Mucosa of rectum (tissue), 2 donors: ENCODE data around the gene SPAG5.

Experiments
- H3K27ac ChIP-seq, 2 donors: one replicate each; pipeline ENCODE4 v1.7.0; 2013; ENCODE audit warnings: inconsistent platforms in 2 of 2, low read depth in 2 of 2, low read length in 2 of 2
- H3K27me3 ChIP-seq, 2 donors: one replicate each; pipeline ENCODE4 v1.7.0; 2013; ENCODE audit warnings: low read length in 2 of 2; ENCODE audit not compliant: control insufficient read depth in 2 of 2, insufficient read depth in 2 of 2
- H3K36me3 ChIP-seq, 2 donors: one replicate each; pipeline ENCODE4 v1.7.0; 2013; ENCODE audit warnings: low read length in 2 of 2; ENCODE audit not compliant: control insufficient read depth in 2 of 2, insufficient read depth in 2 of 2
- H3K4me1 ChIP-seq, 2 donors: one replicate each; pipeline ENCODE4 v1.7.0; 2013; ENCODE audit warnings: low read length in 2 of 2, mild to moderate bottlenecking in 1 of 2; ENCODE audit not compliant: control insufficient read depth in 2 of 2, insufficient read depth in 2 of 2
- H3K4me3 ChIP-seq, 2 donors: one replicate each; pipeline ENCODE4 v1.7.0; 2013; ENCODE audit warnings: low read length in 2 of 2
- H3K9ac ChIP-seq, 2 donors: one replicate each; pipeline ENCODE4 v1.7.0; 2013; ENCODE audit warnings: low read length in 2 of 2, low read depth in 1 of 2, mild to moderate bottlenecking in 1 of 2
- H3K9me3 ChIP-seq, 2 donors: one replicate each; pipeline ENCODE4 v1.7.0; 2013; ENCODE audit warnings: low read length in 2 of 2; ENCODE audit not compliant: control insufficient read depth in 2 of 2
- donor health status: healthy.
- donor health status: Normal muscosa, but diverticular disease.

SPAG5 gene

DNA sequence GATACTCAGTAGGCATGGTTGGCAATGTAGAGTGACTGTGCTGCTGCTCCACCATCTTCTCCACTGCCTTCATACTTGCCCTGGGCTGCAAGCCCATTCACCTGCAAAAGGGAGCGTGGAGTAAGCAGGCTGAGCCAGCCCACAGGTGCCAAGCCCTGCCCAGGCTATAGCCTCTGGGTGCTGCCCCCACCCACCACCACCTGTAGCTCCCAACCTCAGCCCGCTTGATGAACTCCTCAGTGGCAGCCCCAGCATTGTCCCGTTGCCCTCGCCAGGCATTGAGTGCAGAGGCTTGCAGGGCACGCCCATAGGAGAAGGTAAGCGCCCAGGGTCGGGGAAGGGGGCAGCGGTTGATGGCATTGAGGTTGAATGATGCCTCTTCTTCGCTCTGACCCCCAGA is 25.3 kb downstream of the SPAG5 start:
- H3K9ac ChIP-seq: no peak overlapping the region
- H3K27me3 ChIP-seq: no peaks in the 10 kb centered on the region
- H3K4me3 ChIP-seq: no peak overlapping the region
- no peaks in the 10 kb centered on the region for H3K9me3 ChIP-seq
- no peak overlapping the region for H3K27ac ChIP-seq
- H3K36me3 ChIP-seq: peaks cover 0 to 4% of the 10 kb centered on the region in 2 donors
- peaks cover 20 to 22% of the 10 kb centered on the region in 2 donors for H3K4me1 ChIP-seq

DNA sequence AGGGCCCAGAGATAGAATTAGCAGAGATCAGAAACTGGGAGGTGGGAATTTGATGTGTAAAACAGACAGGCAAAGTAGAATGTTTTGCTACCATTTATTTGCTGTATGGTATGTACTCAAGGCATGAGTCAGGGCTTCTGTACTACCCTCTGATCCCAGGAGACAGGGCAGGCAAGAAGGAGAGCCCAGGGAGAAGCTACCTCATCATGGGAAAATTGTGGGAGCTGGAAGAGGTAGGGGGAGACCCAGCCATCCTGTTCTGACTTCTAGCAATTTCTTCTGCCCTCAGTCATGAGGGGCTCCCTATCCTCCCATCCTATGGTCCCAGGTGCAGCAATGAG is 25.8 kb downstream of the SPAG5 start:
- H3K4me1 ChIP-seq: peaks cover 20 to 22% of the 10 kb centered on the region in 2 donors
- H3K4me3 ChIP-seq: no peak overlapping the region
- no peaks in the 10 kb centered on the region for H3K36me3 ChIP-seq
- no peak overlapping the region for H3K9ac ChIP-seq
- no peaks in the 10 kb centered on the region for H3K9me3 ChIP-seq
- no peak overlapping the region for H3K27ac ChIP-seq
- H3K27me3 ChIP-seq: no peaks in the 10 kb centered on the region

DNA sequence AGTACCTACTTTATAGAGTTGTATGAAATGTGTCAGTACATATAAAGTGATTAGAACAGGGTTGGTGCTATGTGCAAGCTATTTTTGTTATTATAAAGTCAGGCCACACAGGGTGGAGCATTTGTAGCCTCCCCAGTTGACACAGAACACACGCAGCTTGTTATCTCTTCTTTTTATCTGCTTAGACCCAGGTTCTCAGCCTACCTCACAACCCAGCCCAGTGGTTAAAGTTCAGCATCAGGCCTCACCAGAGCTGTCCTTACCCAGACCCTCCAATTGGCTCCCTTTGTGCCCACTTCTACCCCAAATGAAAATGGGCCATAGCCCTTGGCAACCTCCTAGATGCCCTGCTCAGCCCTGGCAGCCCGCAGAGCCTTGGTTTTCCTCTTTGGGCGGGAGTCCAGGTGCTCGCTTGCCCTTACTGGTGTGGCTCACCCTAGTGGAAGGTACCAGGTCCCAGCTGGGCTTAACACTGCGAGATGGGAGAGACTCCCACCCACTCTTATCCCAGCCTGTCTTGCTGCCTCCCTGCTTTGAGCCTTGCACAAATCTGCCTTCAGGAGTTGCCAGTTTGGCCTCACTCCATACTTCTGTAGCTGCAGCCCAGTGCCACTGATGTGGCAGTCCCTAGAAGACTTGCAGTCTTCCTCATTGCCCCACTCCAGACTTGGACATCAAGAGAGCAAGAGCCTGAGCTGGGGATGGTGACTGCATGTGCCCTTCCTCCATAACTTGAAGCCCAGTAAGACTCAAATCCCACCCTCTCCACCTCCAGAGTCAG is 26.4 kb downstream of the SPAG5 start:
- peak overlapping the region in 1 of 2 donors; percentile 85 for H3K4me3 ChIP-seq
- H3K27me3 ChIP-seq: no peaks in the 10 kb centered on the region
- H3K9ac ChIP-seq: peak overlapping the region in 1 of 2 donors; percentile 95
- H3K4me1 ChIP-seq: peaks cover 20 to 22% of the 10 kb centered on the region in 2 donors
- peak overlapping the region; percentile 81 to 83 for H3K27ac ChIP-seq
- H3K36me3 ChIP-seq: no peaks in the 10 kb centered on the region
- H3K9me3 ChIP-seq: no peaks in the 10 kb centered on the region

DNA sequence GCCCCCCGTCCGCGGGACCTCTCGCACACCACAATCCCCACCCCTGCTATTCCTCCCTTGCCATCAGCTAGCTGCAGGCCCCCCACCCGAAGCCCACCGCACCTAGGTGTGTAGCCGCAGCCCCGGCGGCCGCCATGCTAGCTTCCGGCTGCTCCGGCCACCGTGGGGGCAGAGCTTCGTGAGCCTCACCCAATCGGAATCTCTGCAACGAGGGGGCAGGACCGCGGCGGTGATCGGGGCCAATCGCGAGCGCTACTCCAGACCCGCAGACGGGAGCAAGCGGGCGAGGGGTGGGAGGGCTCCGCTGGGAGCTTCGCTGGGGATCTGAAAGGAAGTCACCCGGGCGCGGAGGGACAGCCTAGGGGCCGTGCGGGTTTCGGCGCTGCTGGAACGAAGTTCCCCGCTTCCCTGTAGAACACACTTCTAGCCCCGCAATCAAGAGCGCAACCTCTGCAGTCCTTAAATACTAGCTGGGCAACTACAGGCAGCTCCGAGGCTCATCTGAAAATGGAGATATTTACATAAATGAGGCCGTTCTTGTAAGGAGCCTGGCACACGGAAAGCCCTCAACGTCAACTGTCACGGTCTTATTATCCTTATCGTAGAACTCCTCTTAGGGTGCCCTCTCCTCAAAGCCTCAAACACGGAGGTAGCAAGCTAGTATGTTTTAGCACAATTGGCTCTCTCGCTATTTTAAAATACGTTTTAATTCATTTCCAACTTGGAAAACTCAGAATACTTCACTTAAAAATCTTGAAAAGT is 27.3 kb downstream of the SPAG5 start, which contains the start of gene PIGS:
PIGS (minus strand) TSS at position 164 of the 762 bp plus-strand sequence; CDS start at position 136, 28 bp downstream.
- Histone ChIP-seq H3K27me3 (no peaks in the 10 kb centered on the region), H3K9ac (peak within 1 kb of the TSS; percentile 84 to 95), H3K4me3 (peak within 1 kb of the TSS; percentile 85 to 96), H3K27ac (peak within 1 kb of the TSS; percentile 81 to 83), H3K36me3 (peaks cover 0 to 6% of the 10 kb centered on the region in 2 donors), H3K9me3 (no peaks in the 10 kb centered on the region), H3K4me1 (peaks cover 13 to 22% of the 10 kb centered on the region in 2 donors)

DNA sequence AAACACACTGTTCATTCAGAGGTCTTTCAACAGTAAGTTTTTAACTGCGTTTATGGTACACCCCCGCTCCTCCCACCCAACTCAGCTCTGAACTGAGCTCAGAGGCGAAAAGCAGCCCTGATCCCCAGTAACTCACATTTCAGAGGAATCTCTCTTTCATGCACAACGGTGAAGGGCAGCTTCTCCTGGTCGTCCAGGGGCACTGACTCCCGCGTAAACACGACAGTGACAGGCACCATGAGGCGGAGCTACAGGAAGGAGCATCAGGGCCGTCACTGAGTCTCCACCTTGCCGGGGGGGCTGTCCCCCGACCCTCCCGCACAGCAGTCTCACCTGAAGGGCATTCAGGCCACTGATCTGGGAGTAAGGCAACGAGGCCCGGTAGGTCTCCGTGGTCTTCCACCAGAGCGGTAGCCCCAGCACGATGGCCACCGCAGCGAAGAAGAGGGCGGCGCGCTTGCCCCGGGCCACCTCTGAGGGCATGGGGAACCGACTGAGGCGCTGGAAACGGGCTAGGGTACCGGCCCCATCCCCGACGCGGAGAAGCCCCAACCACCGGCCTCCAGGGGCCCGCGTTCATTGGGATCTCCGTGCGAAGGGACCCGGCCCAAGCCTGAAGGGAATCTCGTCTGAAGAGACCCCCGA is 28.0 kb downstream of the SPAG5 start:
- no peaks in the 10 kb centered on the region for H3K9me3 ChIP-seq
- H3K36me3 ChIP-seq: peaks cover 0 to 7% of the 10 kb centered on the region in 2 donors
- peak overlapping the region; percentile 81 to 83 for H3K27ac ChIP-seq
- H3K4me3 ChIP-seq: peak overlapping the region; percentile 85 to 96
- H3K4me1 ChIP-seq: peaks cover 13 to 22% of the 10 kb centered on the region in 2 donors
- no peaks in the 10 kb centered on the region for H3K27me3 ChIP-seq
- H3K9ac ChIP-seq: peak overlapping the region; percentile 84 to 95

DNA sequence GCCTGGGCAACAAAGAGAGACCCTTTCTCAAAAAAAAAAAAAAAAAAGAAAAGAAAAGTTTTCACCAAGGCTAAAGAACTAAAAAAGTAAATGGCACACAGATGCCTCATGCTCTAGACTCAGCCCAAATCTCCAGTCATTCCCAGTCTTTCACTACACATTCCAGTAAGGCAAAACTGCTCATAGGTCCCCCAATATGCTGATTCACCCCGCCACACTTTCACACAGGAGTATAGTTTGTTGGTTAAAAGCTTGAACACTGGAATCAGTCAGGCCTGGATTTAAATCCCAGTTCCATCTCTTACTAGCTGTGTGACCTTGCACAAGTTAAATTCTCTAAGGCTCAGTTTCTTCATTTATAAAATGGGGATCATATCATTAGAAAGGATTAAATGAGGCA is 29.4 kb downstream of the SPAG5 start:
- Histone ChIP-seq H3K36me3 (peaks cover 0 to 7% of the 10 kb centered on the region in 2 donors), H3K4me1 (peaks cover 13 to 22% of the 10 kb centered on the region in 2 donors), H3K4me3 (no peak overlapping the region), H3K27me3 (no peaks in the 10 kb centered on the region), H3K9ac (no peak overlapping the region), H3K9me3 (no peaks in the 10 kb centered on the region), H3K27ac (no peak overlapping the region)

DNA sequence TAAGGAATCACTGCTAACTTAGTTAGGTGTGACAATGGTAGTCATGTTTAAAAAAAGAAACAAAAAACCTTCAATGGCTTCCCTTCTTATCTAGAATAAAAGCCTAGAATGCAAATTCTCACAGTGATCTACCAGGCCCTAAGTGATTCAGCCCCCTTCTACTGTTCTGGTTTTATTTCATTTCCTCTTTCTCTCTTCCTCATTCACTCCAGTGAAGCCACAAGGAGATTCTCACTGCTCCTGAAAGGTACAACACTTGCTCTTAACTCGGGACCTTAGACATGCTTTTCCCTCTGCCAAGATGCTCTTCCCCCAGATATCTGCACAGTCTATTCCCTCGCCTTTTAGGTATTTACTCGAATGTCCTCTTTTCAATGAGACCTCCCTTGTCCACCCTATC is 31.2 kb downstream of the SPAG5 start:
- H3K27ac ChIP-seq: no peak overlapping the region
- peaks cover 12 to 19% of the 10 kb centered on the region in 2 donors for H3K4me1 ChIP-seq
- no peaks in the 10 kb centered on the region for H3K9me3 ChIP-seq
- no peak overlapping the region for H3K9ac ChIP-seq
- no peak overlapping the region for H3K4me3 ChIP-seq
- H3K36me3 ChIP-seq: peaks cover 0 to 17% of the 10 kb centered on the region in 2 donors
- H3K27me3 ChIP-seq: no peaks in the 10 kb centered on the region

DNA sequence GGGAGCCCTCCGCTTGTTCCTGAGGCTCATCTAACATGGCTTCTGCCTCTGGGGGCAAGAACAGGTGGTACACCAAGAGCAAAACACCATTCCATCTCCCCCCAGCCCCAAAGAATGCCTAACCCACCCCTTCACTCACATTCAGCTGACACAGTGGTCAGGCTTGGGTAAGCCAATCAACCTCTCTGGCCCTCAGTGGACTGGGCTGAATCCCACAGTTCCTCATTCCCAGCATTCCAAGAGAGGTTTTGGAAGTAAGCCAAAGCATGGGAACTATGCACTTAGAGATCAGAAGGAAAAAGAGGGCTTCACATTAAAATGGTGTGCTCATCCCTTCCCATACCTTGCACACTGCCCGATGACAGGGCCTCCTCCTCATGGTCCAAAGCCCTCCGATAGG is 35.4 kb downstream of the SPAG5 start:
- no peaks in the 10 kb centered on the region for H3K4me1 ChIP-seq
- no peak overlapping the region for H3K27ac ChIP-seq
- no peaks in the 10 kb centered on the region for H3K9me3 ChIP-seq
- H3K27me3 ChIP-seq: no peaks in the 10 kb centered on the region
- H3K9ac ChIP-seq: no peak overlapping the region
- peaks cover 13 to 39% of the 10 kb centered on the region in 2 donors for H3K36me3 ChIP-seq
- no peak overlapping the region for H3K4me3 ChIP-seq

DNA sequence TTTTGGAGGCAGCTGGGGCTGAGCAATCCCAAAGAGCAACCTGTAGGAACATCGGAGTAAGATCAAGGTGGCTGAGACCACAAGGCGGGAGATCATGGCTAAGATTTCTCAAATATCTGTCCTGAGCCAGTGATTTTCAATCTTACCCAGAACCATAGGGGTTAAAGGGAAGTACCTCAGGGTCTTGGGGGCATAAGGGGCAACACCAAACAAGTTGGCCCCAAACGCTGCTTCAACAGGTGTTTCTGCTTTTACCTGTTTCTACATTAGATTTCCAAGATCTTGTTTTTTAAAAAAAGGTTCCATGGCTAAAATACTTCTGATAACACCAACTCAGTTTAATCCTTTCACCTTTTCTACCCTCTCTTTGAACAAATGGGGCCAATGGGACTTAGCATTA is 43.8 kb downstream of the SPAG5 start:
- H3K27ac ChIP-seq: no peak overlapping the region
- no peak overlapping the region for H3K4me3 ChIP-seq
- no peaks in the 10 kb centered on the region for H3K27me3 ChIP-seq
- H3K4me1 ChIP-seq: peaks cover 4 to 11% of the 10 kb centered on the region in 2 donors
- peaks cover 50 to 62% of the 10 kb centered on the region in 2 donors for H3K36me3 ChIP-seq
- no peak overlapping the region for H3K9ac ChIP-seq
- H3K9me3 ChIP-seq: no peaks in the 10 kb centered on the region

DNA sequence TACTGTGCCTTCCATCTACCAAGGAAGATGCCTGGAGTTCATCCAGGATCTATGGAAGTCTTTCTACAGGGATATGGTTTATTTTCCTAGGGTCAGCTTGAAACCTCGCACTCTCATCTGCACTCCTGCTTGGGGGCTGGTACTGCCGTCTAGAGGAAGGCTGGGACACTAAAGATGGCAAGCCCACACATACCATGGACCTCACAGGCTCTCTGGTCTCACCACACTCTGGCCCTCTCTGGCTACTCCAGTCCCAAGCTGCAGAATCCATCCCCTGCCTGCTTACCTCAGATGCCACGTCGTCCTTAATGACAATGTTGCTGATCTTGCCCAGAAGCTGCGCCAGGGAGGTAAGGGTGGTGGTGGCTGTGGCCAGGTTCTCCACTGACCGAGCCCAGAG is 44.3 kb downstream of the SPAG5 start:
- Histone ChIP-seq H3K27me3 (no peaks in the 10 kb centered on the region), H3K36me3 (peaks cover 46 to 57% of the 10 kb centered on the region in 2 donors), H3K27ac (no peak overlapping the region), H3K9me3 (no peaks in the 10 kb centered on the region), H3K4me3 (no peak overlapping the region), H3K9ac (no peak overlapping the region), H3K4me1 (peaks cover 8 to 15% of the 10 kb centered on the region in 2 donors)
